Activated naive CD4-positive, alpha-beta T cell treated with anti-CD3 and anti-CD28 coated beads, Interleukin-2, amount 50 U/mL, for 72 hours (primary cell): ENCODE measurements around the gene TMCO1. TPM values are rescaled to one million over a fixed set of nuclear protein-coding genes. Genes with fewer than 3 reads are reported as not detected.
A peak's percentile ranks its signal among the peaks of the same experiment; 100 is the strongest.
"Not testable (repeated sequence)": the region's sequence is repeated elsewhere in the genome, so short reads cannot be mapped to it uniquely, and the experiment has no call there.

Source experiments
- ATAC-seq, 2 donors: fragments of 150-1000 bp; cut with Tn5 transposase; 2 replicates each; pipeline ENCODE4 v1.10.0; 2021; ENCODE audit warnings: mild to moderate bottlenecking in 2 of 2, moderate library complexity in 2 of 2
- DNase-seq, 2 donors: peaks; one replicate each; pipeline ENCODE4 v3.0.0; 2021 to 2022; ENCODE audit warnings: low spot score in 2 of 2
- H3K27ac Mint-ChIP-seq, 2 donors: one replicate each; pipeline ENCODE4 v1.8.0; 2022; ENCODE audit warnings: mild to moderate bottlenecking in 2 of 2, mixed read lengths in 2 of 2
- H3K36me3 Mint-ChIP-seq, 2 donors: one replicate each; pipeline ENCODE4 v1.8.0; 2022; ENCODE audit warnings: mixed read lengths in 2 of 2
- H3K9me3 Mint-ChIP-seq, 2 donors: one replicate each; pipeline ENCODE4 v1.8.0; 2022; ENCODE audit warnings: mixed read lengths in 2 of 2
- total RNA-seq, 2 donors: library from RNA; stranded (reverse); gene quantifications; one replicate each; pipeline ENCODE4 v1.2.3, GENCODE V29; 2022

Gene TMCO1
- 10 to 100 TPM; 58.1 to 72.0 TPM for total RNA-seq

- H3K36me3 Mint-ChIP-seq = peaks cover 44 to 51% of the 10 kb centered on the region in 2 donors
- H3K27ac Mint-ChIP-seq = peak within 1 kb of the TSS; percentile 98 to 99
- no peaks in the 10 kb centered on the region for H3K9me3 Mint-ChIP-seq
- ATAC-seq (peak; percentile 100), DNase-seq (peak; percentile 88 to 94)
Observed at GRCh38 chr1:165768513-165769394, at the start of gene TMCO1. Gene TMCO1 (minus strand): TSS chr1:165768868. CDS start chr1:165768751, 117 bp downstream.

- Mint-ChIP-seq H3K9me3 (no peaks in the 10 kb centered on the region), H3K27ac (no peak overlapping the region), H3K36me3 (no peaks in the 10 kb centered on the region)
- DNase-seq = no peak
- ATAC-seq = no peak
Observed at GRCh38 chr1:165816826-165817497, 48.3 kb upstream of the TMCO1 start.

GRCh38 chr1:165816157-165816556 is 47.5 kb upstream of the TMCO1 start:
- DNase-seq = no peak
- ATAC-seq = no peak
- Mint-ChIP-seq H3K36me3 (no peaks in the 10 kb centered on the region), H3K27ac (no peak overlapping the region), H3K9me3 (no peaks in the 10 kb centered on the region)

GRCh38 chr1:165815725-165816124 is 47.1 kb upstream of the TMCO1 start:
- no peaks in the 10 kb centered on the region for H3K9me3 Mint-ChIP-seq
- ATAC-seq (no peak), DNase-seq (no peak)
- H3K36me3 Mint-ChIP-seq = no peaks in the 10 kb centered on the region
- no peak overlapping the region for H3K27ac Mint-ChIP-seq

- Mint-ChIP-seq H3K27ac (no peak overlapping the region), H3K9me3 (no peaks in the 10 kb centered on the region), H3K36me3 (no peaks in the 10 kb centered on the region)
- DNase-seq = no peak
- no peak for ATAC-seq
Observed at GRCh38 chr1:165807613-165808012, 38.9 kb upstream of the TMCO1 start.

- not testable (repeated sequence) for H3K9me3 Mint-ChIP-seq, H3K27ac Mint-ChIP-seq, ATAC-seq, DNase-seq, H3K36me3 Mint-ChIP-seq
Observed at GRCh38 chr1:165804513-165804912, 35.8 kb upstream of the TMCO1 start.

- H3K27ac Mint-ChIP-seq = no peak overlapping the region
- DNase-seq (no peak), ATAC-seq (no peak)
- H3K36me3 Mint-ChIP-seq = peaks cover 0 to 8% of the 10 kb centered on the region in 2 donors
- H3K9me3 Mint-ChIP-seq = peaks cover 0 to 9% of the 10 kb centered on the region in 2 donors
Observed at GRCh38 chr1:165799387-165799786, 30.7 kb upstream of the TMCO1 start.

- no peak for DNase-seq
- Mint-ChIP-seq H3K27ac (no peak overlapping the region), H3K9me3 (peaks cover 0 to 9% of the 10 kb centered on the region in 2 donors)
Observed at GRCh38 chr1:165795894-165796293, 27.2 kb upstream of the TMCO1 start.

GRCh38 chr1:165793951-165794350 is 25.3 kb upstream of the TMCO1 start:
- DNase-seq (no peak), ATAC-seq (no peak)
- Mint-ChIP-seq H3K36me3 (no peaks in the 10 kb centered on the region), H3K27ac (no peak overlapping the region), H3K9me3 (no peaks in the 10 kb centered on the region)

More at GRCh38 chr1:165795894-165796293, 27.2 kb upstream of the TMCO1 start:
- no peak for ATAC-seq
- H3K36me3 Mint-ChIP-seq = peaks cover 0 to 8% of the 10 kb centered on the region in 2 donors

GRCh38 chr1:165787741-165788140 is 19.1 kb upstream of the TMCO1 start:
- no peak for DNase-seq
- H3K27ac Mint-ChIP-seq = no peak overlapping the region
- H3K36me3 Mint-ChIP-seq = peaks cover 0 to 5% of the 10 kb centered on the region in 2 donors
- no peak for ATAC-seq
- peaks cover 0 to 4% of the 10 kb centered on the region in 2 donors for H3K9me3 Mint-ChIP-seq

GRCh38 chr1:165783519-165783918 is 14.9 kb upstream of the TMCO1 start:
- DNase-seq, H3K27ac Mint-ChIP-seq, H3K36me3 Mint-ChIP-seq, H3K9me3 Mint-ChIP-seq, ATAC-seq: not testable (repeated sequence)

GRCh38 chr1:165778197-165778596 is 9.5 kb upstream of the TMCO1 start:
- not testable (repeated sequence) for DNase-seq, H3K27ac Mint-ChIP-seq, ATAC-seq, H3K36me3 Mint-ChIP-seq, H3K9me3 Mint-ChIP-seq

- Mint-ChIP-seq H3K9me3 (no peaks in the 10 kb centered on the region), H3K27ac (no peak overlapping the region), H3K36me3 (peaks cover 7 to 17% of the 10 kb centered on the region in 2 donors)
- DNase-seq (no peak), ATAC-seq (no peak)
Observed at GRCh38 chr1:165773324-165773965, 4.8 kb upstream of the TMCO1 start.

- ATAC-seq = no peak
- H3K36me3 Mint-ChIP-seq = peaks cover 14 to 24% of the 10 kb centered on the region in 2 donors
- DNase-seq = no peak
- H3K27ac Mint-ChIP-seq = no peak overlapping the region
- no peaks in the 10 kb centered on the region for H3K9me3 Mint-ChIP-seq
Observed at GRCh38 chr1:165772739-165773138, 4.1 kb upstream of the TMCO1 start.

- no peaks in the 10 kb centered on the region for H3K9me3 Mint-ChIP-seq
- ATAC-seq (no peak), DNase-seq (no peak)
- H3K36me3 Mint-ChIP-seq = peaks cover 50% of the 10 kb centered on the region in 2 donors
- peak overlapping the region in 1 of 2 donors; percentile 22 for H3K27ac Mint-ChIP-seq
Observed at GRCh38 chr1:165764277-165764676, 4.4 kb downstream of the TMCO1 start.

- H3K9me3 Mint-ChIP-seq = no peaks in the 10 kb centered on the region
- peaks cover 42 to 44% of the 10 kb centered on the region in 2 donors for H3K36me3 Mint-ChIP-seq
- peak overlapping the region in 1 of 2 donors; percentile 16 for H3K27ac Mint-ChIP-seq
- ATAC-seq (peak; percentile 73 to 97), DNase-seq (peak in 1 of 2 donors; percentile 44)
Observed at GRCh38 chr1:165763442-165763841, 5.2 kb downstream of the TMCO1 start.

- H3K9me3 Mint-ChIP-seq = no peaks in the 10 kb centered on the region
- DNase-seq = no peak
- peaks cover 35 to 43% of the 10 kb centered on the region in 2 donors for H3K36me3 Mint-ChIP-seq
- ATAC-seq = no peak
- no peak overlapping the region for H3K27ac Mint-ChIP-seq
Observed at GRCh38 chr1:165762725-165763124, 5.9 kb downstream of the TMCO1 start.
